GM19351 (cell line): ENCODE results near the gene FKBP6.
"Not testable (repeated sequence)": the region's sequence is repeated elsewhere in the genome, so short reads cannot be mapped to it uniquely, and the experiment has no call there.

ENCODE experiments used
- ATAC-seq: cut with Tn5 transposase; IDR thresholded peaks from one replicate; pipeline ENCODE4 v1.9.1; 2021; ENCODE audit warnings: mild to moderate bottlenecking, moderate library complexity; ENCODE audit not compliant: unreplicated experiment

The FKBP6 gene

DNA sequence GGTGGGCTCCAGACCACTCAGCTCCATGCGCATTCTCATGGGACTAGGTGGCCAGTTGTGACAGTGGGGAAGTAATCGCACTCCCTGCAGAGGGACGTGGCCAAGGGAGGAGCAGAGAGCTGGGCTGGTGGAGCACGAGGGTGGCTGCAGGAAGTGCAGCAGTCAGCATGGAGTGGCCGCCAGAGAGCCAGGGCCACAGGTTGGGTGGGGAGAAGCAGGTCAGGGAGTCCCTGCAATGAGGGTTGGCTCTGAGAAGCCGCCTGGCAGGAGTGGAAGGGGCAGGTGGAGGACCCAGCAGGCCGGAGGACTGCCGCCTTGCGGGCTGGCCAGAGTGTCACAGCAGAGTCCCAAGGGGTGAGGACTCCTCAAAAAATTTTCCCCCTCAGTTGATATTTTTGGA is 26.2 kb downstream of the FKBP6 start:
- no peak for ATAC-seq

- ATAC-seq: no peak
These were observed 26.9 kb downstream of the FKBP6 start for GRCh38 chr7:73354821-73355220.

GRCh38 chr7:73356159-73356558 is 28.2 kb downstream of the FKBP6 start:
- no peak for ATAC-seq

GRCh38 chr7:73358590-73359275 is 30.8 kb downstream of the FKBP6 start:
- no peak for ATAC-seq

DNA sequence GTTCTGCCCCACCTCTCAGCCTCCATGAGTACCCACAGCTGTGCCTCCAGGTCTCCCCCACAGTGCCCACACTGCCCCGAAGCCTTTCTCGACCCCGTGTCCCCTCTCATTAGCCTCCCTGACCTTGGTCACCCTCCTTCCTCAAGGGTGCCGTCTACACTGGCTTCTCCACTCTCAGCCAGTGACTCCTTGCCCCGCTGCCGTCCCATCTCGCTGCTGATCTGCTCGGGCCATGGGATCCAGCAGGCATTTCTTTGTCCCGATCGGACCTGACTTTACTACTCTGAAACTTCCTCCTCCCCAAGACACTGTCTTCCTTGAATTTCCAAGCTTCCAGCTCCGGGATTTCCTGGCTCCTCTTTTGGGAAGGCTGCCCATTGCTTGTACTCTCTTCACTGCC is 31.3 kb downstream of the FKBP6 start:
- no peak for ATAC-seq

DNA sequence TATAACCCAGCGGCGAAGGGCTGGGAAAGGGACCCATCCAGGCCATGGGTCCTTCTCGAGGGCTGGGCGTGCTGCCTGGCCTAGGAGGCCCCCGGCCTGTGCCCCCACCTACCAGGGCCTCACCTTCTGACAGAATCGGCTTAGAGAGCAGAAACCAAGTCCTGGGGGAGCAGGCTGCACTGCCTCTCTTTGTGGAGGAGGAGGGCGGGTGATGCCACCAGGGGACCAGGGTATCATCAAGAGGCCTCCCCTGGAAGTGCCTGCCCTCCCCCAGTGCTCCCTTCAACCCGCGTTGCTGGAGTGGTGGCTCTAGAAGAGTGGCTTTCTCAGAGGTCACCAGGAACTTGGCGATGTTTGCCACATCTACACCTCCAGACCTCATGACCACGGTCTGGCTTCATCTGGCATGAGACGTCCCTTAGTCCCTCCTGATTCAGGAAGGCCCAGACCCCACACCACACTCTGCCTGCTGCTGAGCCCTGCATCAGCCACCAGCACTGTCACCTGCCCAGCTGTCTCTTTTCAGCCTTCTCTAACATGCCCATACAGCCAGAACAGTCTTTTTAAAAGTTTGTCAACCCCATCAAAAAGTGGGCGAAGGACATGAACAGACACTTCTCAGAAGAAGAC is 31.9 kb downstream of the FKBP6 start:
- ATAC-seq: no peak

DNA sequence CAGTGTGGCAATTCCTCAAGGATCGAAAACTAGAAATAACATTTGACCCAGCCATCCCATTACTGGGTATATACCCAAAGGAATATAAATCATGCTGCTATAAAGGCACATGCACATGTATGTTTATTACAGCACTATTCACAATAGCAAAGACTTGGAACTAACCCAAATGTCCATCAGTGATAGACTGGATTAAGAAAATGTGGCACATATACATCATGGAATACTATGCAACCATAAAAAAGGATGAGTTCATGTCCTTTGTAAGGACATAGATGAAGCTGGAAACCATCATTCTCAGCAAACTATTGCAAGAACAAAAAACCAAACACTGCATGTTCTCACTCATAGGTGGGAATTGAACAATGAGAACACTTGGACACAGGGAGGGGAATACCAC is 32.6 kb downstream of the FKBP6 start:
- not testable (repeated sequence) for ATAC-seq

- no peak for ATAC-seq
These were observed 35.5 kb downstream of the FKBP6 start for GRCh38 chr7:73363225-73364005.

DNA sequence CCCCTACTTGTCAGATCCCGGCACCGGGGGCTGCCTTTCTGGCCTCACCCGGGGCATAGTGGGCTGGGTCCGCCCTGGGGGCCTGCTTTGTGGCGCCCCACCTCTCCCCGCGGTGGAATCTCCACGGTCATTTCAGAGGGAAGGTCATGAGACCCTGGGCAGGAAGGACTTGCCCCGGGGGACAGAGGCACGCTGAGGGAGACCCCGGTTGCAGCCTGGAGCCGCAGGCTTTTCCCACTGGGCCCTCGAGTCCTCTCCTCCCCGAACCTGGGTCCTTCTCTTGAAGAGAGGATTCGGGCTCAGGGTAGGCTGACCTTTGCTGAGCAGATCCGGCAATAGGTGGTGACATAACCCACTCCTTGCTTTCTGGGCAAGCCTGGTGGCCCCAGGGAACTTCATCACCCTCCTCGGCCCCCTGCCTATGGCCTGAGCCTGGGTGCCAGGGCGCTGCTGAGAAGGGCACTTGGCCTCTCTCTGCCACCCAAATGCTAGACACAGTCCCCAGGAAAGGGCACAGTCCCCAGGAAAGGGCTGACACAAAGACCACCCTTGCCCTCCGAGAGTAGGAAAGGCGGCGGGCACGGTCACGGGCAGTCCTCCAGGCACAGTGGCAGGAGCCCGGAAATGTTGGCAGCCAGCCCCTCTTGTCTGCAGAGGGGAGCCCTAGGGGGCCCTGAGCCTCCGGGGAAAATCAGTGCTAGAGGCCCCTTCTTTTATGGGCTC is 36.2 kb downstream of the FKBP6 start:
- ATAC-seq: no peak

DNA sequence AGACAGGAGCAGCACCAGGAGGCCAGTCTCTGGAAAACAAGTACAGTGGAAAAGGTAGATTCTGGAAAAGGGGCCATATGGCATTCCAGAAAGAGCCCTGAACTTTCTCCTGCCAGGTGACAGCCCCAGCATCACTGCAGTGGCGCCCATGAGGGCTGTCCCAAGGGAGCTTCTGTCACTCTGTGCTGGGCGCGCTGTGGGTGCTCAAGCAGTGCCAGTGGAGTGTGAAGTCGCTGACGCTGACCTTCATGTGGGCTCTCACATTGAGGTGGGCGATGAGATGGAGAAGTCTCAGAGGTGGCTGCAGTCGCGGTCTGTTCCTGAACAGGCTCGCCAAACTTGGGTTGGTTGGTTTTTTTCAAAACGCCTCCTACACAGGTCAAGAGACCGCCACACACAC is 38.2 kb downstream of the FKBP6 start:
- no peak for ATAC-seq

- ATAC-seq: no peak
These were observed 39.0 kb downstream of the FKBP6 start for GRCh38 chr7:73366990-73367389.

GRCh38 chr7:73369009-73369408 is 41.0 kb downstream of the FKBP6 start:
- no peak for ATAC-seq

DNA sequence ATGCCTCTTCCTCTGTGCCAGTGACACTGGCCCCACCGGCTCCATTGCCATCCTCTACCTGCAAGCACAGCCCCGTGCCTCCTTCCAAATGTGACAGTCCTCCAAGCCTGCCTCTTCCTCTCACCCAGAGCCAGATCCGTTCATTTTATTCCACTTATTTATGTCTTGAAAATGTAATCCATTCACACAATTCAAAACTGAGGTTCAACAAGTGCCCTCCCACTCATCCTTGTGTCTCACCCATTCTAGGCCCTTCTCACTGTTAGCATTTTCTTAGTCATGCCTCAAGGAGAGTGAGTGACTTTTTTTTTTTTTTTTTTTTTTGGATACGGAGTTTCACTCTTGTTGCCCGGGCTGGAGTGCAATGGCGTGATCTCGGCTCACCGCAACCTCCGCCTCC is 41.7 kb downstream of the FKBP6 start:
- ATAC-seq: no peak

DNA sequence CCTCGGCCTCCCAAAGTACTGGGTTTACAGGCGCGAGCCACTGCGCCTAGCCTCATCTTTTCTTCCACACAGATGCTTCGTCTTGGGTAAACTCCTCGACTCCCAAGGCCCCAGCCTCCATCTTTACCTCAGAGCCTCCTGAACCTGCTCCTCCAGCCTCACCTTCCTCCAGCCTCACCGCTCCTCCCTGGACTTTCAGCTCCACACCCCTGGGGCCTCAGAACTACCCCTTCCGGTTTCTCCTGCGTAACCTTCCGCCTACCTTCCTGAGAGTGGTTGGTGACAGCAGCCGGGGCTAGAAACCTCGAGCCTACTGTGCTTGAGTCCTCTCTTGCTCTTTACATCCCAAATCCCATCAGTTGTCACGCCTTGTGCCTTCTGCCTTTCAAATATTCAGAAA is 45.8 kb downstream of the FKBP6 start:
- ATAC-seq: no peak

- not testable (repeated sequence) for ATAC-seq
These were observed 48.3 kb downstream of the FKBP6 start for GRCh38 chr7:73376262-73376661.

DNA sequence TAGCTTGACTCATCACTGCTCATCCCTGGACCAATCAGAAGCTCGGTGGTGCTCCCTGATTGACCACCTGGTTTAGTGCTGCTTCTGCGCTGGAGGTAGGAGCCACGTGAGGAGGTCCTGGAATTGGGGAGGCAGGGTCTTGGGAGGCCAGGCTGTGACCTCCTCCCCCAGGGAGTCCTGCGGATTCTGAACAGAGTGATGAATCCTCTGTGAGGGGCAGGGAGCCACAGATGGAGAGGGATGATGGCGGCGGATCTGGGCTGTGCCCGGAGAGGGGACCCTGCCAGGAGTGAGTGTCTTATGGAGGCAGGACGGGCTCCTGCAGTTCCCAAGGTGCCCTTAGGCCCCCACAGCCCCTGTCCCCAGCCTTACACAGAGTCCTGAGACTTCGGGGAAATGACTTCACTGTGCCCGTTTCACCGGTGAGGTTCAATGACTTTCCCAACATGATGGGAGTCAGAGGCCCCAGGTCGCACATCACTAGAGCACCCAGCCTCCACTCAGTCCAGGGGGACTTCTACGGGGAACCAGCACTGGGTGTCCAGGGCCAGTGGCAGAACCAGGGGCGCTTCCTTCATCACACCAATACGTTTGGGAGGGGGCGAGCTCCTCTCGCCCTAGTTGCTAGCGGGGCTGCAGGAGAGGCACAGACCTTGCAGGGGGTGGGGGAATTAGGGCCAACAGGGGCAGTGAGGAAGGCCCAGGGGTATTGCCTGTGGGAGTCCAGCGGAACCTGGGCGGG is 48.9 kb downstream of the FKBP6 start:
- no peak for ATAC-seq

- ATAC-seq: not testable (repeated sequence)
These were observed 49.6 kb downstream of the FKBP6 start for GRCh38 chr7:73377413-73378200.

DNA sequence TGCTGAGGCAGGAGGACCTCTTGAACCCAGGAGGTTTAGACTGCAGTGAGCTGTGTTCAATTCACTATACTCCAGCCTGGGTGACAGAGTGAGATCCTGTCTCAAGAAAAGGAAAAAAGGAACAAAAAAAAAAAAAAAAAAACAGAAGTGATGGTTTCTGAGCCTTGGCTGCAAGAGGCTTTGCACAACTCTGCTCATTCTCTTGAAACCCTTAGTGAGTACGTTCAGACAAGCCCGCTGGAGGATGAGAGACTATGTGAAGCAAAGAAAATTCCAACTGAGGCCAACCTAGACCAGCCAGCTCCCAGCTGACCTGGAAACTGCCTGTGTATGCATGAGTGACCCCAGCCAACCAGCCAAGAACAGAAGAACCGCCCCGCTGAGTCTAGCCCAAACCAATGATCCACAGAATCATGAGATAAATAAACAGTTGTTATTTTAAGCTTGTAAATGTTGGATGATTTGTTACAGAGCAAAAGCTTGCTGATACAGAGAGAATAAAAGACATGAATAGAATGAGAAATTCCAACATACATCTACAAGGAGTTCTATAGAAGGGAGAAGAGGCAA is 55.1 kb downstream of the FKBP6 start:
- no peak for ATAC-seq

GRCh38 chr7:73387221-73387828 is 59.4 kb downstream of the FKBP6 start:
- ATAC-seq: no peak
